ENCODE data around the gene SHISA9. TPM values are rescaled to one million over a fixed set of nuclear protein-coding genes. Genes with fewer than 3 reads are reported as not detected.

Gene SHISA9
- total and polyA plus RNA-seq, 8 donors = 0.15 to 1.3 (median 0.38) TPM; not detected in 4

DNA sequence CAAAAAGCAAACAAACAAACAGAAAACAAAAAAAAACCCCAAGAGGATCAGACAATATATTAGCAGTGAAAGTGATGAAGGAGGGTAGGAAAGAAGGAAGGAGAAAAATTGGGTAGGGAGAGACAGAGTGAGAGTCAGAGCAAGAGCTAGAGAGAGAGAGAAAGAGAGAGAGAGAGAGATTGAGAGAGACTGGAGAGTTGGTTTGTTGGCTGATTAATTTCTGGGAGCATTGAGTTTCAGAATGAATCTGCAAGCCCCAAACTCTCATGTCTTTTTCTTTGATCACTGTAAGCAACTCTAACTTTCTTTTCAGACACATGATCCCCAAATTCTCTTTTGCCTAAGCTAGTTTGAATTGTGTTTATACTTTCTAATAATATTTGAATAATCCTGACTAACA lies 388.1 kb downstream of the SHISA9 start:
- TF ChIP-seq EP300 (IDR thresholded peaks at IDR 0.05) (no peak), POLR2A (IDR thresholded peaks at IDR 0.05) (no peak), POLR2AphosphoS5 (IDR thresholded peaks at IDR 0.05) (no peak)
- TF ChIP-seq, protein P1, sequence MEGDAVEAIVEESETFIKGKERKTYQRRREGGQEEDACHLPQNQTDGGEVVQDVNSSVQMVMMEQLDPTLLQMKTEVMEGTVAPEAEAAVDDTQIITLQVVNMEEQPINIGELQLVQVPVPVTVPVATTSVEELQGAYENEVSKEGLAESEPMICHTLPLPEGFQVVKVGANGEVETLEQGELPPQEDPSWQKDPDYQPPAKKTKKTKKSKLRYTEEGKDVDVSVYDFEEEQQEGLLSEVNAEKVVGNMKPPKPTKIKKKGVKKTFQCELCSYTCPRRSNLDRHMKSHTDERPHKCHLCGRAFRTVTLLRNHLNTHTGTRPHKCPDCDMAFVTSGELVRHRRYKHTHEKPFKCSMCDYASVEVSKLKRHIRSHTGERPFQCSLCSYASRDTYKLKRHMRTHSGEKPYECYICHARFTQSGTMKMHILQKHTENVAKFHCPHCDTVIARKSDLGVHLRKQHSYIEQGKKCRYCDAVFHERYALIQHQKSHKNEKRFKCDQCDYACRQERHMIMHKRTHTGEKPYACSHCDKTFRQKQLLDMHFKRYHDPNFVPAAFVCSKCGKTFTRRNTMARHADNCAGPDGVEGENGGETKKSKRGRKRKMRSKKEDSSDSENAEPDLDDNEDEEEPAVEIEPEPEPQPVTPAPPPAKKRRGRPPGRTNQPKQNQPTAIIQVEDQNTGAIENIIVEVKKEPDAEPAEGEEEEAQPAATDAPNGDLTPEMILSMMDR (IDR thresholded peaks at IDR 0.05) = no peak
- Histone ChIP-seq H3K36me3 (no peaks in the 10 kb centered on the region), H3K27ac (no peak overlapping the region), H3K4me1 (no peaks in the 10 kb centered on the region), H3K4me3 (no peak overlapping the region), H3K27me3 (no peaks in the 10 kb centered on the region), H3K9me3 (no peaks in the 10 kb centered on the region)
- no peak for DNase-seq
- intact Hi-C loops (cut with DNase I; ENCODE audit: low total_unique reads) = no loop called here

Other genes starting within 250 kb of the SHISA9 start
- gene CPPED1, start 97.7 kb upstream of the SHISA9 start, total RNA-seq = 100 to 1,000 TPM in 1 of 5 donors, 10 to 100 TPM in 4; 11.3 to 178 (median 19.7) TPM
- 10 to 100 TPM in 1 of 3 donors, 1 to 10 TPM in 2; 8.0 to 11.8 (median 9.0) TPM for gene CPPED1, start 97.7 kb upstream of the SHISA9 start, polyA plus RNA-seq

Measured in stomach (tissue), 9 donors.